T-helper 1 cell (primary cell): ENCODE measurements around the gene PCDHGC3.

Experiments
- DNase-seq, 5 donors: peaks; one replicate each; pipeline ENCODE4 v3.0.0-alpha.2; 2012 to 2020

Gene PCDHGC3

GRCh38 chr5:141508798-141509611 lies 33.2 kb downstream of the PCDHGC3 start:
- DNase-seq, result no peak

- no peak for DNase-seq
Measured at GRCh38 chr5:141510160-141510559, 34.4 kb downstream of the PCDHGC3 start.

GRCh38 chr5:141510850-141511601 lies 35.3 kb downstream of the PCDHGC3 start:
- DNase-seq, result no peak

GRCh38 chr5:141511771-141512325 lies 36.1 kb downstream of the PCDHGC3 start:
- no peak for DNase-seq

- DNase-seq, result peak; percentile 66 to 85 (median 76)
Measured at GRCh38 chr5:141512390-141512910, 36.7 kb downstream of the PCDHGC3 start.

GRCh38 chr5:141512911-141513626 lies 37.3 kb downstream of the PCDHGC3 start:
- peak in 2 of 5 donors; percentile 10 to 48 for DNase-seq

GRCh38 chr5:141513627-141514329 lies 38.0 kb downstream of the PCDHGC3 start:
- DNase-seq, result peak in 2 of 5 donors; percentile 19 to 58

GRCh38 chr5:141514330-141515133 lies 38.8 kb downstream of the PCDHGC3 start:
- DNase-seq, result peak in 1 of 5 donors; percentile 24

- DNase-seq, result no peak
Measured at GRCh38 chr5:141515141-141515540, 39.4 kb downstream of the PCDHGC3 start.

- DNase-seq, result no peak
Measured at GRCh38 chr5:141515946-141516671, 40.3 kb downstream of the PCDHGC3 start.

- DNase-seq, result no peak
Measured at GRCh38 chr5:141516672-141517025, 40.9 kb downstream of the PCDHGC3 start.

- DNase-seq, result no peak
Measured at GRCh38 chr5:141517312-141517711, 41.5 kb downstream of the PCDHGC3 start.

- DNase-seq, result no peak
Measured at GRCh38 chr5:141517880-141518617, 42.3 kb downstream of the PCDHGC3 start.

GRCh38 chr5:141518618-141519015 lies 42.9 kb downstream of the PCDHGC3 start:
- DNase-seq, result no peak

- DNase-seq, result no peak
Measured at GRCh38 chr5:141519605-141520565, 44.1 kb downstream of the PCDHGC3 start.

GRCh38 chr5:141521244-141521781 lies 45.5 kb downstream of the PCDHGC3 start:
- DNase-seq, result peak in 1 of 5 donors; percentile 29

GRCh38 chr5:141522301-141522700 lies 46.5 kb downstream of the PCDHGC3 start:
- DNase-seq, result no peak

GRCh38 chr5:141523991-141524390 lies 48.2 kb downstream of the PCDHGC3 start:
- DNase-seq, result no peak
